GM12874 (cell line): Measurements from ENCODE around the gene HADHA.

Source experiments
- TF ChIP-seq, protein P1 (sequence below): IDR thresholded peaks from 2 replicates; pipeline ENCODE4 v1.5.1; 2011; ENCODE audit warnings: low read depth, mild to moderate bottlenecking, control low read depth, low read length, moderate library complexity; ENCODE audit not compliant: insufficient read depth

HADHA gene

DNA sequence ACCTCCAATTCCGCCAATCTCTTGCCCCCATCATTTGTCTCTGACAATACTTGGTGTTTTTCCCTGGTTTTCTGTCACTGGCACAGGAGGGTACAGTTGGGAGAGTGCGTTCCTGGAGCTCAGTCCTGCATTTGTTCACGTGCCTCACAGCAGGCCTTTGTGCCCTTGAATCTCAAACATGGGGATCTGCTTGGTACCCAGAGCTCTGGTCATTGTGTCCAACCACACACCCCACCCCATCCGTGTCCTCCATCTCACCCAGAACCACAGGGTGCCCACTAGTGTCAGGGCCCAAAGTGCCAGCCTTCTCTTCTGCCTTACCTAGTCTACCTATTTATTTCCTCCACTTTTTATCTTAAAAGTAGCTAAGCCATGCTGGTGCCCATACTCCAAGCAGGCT lies 55.3 kb downstream of the HADHA start:
- TF ChIP-seq, protein P1, sequence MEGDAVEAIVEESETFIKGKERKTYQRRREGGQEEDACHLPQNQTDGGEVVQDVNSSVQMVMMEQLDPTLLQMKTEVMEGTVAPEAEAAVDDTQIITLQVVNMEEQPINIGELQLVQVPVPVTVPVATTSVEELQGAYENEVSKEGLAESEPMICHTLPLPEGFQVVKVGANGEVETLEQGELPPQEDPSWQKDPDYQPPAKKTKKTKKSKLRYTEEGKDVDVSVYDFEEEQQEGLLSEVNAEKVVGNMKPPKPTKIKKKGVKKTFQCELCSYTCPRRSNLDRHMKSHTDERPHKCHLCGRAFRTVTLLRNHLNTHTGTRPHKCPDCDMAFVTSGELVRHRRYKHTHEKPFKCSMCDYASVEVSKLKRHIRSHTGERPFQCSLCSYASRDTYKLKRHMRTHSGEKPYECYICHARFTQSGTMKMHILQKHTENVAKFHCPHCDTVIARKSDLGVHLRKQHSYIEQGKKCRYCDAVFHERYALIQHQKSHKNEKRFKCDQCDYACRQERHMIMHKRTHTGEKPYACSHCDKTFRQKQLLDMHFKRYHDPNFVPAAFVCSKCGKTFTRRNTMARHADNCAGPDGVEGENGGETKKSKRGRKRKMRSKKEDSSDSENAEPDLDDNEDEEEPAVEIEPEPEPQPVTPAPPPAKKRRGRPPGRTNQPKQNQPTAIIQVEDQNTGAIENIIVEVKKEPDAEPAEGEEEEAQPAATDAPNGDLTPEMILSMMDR, result no peak

DNA sequence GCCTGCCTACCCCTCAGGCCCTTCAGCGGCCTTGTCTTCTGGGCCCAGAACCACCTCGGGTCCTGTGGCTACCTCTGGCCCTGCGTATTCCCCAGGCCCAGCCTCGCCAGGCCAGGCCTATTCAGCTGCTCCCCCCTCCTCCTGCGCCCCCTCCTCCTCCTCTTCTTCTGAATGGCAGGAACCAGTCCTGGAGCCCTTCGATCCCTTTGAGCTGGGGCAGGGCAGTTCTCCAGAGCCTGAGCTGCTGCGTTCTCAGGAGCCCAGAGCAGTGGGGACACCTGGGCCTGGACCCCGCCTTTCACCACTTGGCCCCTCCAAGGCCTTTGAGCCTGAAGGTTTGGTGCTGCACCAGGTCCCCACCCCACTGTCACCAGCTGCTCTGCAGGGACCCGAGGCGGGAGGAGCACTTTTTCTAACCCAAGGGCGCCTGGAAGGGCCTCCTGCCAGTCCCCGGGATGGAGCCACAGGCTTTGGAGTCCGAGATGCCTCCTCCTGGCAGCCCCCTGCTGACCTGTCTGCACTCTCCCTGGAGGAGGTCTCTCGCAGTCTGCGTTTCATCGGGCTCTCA lies 56.8 kb downstream of the HADHA start:
- TF ChIP-seq, protein P1, result no peak

DNA sequence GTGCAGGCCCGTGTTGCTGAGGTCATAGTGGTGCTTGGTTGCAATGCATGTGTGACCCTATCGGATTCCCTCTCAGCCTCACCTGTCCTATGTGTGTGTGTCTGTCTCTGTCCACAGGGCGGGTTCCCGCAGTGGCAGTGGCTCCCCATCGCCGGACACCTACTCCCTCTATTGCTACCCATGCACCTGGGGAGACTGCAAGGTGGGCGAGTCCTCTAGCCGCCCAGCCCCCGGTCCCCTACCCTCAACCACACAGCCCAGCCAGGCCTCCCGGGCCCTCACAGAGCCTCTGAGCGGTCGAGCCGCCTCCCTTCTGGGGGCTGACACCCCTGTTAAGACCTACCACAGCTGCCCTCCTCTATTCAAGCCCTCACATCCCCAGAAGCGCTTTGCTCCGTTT lies 57.3 kb downstream of the HADHA start:
- TF ChIP-seq, protein P1, result no peak

DNA sequence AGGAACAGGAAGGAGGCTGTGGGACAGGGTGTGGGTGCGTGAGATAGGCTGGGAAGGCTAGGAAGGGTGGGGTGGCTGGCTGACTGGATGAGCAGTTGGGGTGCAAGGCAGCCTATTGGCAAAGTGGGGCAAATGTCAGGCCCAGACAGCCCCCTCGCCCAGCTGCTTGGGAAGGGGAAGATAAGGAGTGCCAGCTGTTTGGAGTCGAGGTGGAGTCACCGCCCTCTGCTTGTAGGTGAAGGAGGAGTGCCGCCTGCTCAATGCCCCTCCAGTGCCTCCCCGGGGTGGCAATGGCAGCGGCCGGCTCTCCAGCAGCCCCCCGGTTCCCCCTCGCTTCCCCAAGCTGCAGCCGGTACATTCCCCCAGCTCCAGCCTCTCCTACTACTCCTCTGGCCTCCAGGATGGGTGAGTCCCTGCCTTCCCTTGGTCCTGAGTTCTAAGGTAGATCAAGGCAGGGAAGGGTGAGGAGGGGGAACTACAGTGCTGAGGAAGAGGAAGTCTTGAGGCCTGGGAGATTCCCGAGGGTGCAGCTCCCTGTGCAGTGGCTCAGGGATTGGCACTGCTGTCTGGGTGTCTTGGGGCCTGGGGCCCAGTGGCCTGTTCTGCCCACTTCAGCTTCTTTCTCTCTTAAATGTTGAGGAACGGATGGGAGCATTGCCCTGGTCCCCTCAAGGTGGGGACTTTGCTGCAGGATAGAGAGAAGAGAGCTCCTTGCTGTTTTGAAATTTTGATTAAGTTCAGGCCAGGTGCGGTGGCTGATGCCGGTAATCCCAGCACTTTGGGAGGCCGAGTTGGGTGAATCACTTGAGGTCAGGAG lies 58.3 kb downstream of the HADHA start:
- TF ChIP-seq, protein P1, result no peak

DNA sequence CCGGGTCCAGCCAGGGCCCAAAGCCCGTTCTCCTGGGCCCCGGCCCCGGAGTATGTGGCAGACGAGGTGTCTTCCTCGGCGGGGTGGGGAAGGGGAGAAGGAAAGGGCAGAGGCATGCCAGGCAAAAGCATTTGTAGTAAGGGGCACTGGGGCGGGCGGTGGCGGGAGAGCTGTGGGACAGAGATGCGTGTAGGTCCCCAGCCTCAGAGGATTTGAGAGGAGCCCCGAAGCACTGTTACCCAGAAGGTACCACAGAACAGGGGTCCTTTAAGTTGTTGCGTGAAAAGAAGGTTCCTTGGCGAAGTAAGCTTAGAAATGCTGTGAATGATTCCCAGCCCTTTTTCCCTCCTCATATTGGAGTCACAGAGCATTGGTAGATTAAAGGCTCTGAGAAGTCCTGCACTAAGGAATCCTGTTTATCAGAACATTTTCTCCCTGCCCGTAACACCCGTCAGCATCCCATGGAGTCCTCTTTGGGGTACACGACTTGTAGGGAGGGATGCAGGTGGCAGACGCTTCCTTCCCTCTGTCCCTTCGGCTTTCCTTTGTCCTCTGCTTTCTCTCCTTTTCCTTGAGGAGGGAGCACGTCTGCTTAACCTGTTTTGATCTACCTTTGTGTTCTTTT lies 59.0 kb downstream of the HADHA start:
- TF ChIP-seq, protein P1, result no peak

DNA sequence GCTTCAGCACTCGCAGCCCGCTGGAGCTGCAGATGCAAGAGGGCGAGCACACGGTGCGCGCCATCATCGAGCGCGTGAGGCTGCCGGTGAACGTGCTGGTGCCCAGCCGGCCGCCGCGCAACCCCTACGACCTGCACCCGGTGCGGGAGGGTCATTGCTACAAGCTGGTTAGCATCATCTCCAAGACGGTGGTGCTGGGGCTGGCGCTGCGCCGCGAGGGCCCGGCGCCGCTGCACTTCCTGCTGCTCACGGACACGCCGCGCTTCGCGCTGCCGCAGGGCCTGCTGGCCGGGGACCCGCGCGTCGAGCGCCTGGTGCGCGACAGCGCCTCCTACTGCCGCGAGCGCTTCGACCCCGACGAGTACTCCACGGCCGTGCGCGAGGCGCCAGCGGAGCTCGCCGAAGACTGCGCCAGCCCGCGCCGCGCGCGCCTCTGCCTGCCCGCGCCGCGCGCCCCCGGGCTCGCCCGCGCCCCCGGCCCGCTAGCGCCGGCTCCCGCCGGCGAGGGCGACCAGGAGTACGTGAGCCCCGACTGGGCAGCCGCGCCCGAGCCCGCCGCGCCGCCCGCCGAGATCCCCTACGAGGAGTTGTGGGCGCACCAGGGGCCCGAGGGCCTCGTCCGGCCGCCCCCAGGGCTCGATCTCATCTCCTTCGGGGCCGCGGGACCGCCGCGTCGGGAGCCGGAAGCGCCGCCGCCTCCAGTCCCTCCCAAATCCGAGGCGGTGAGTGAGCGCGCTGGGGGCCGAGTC lies 59.7 kb downstream of the HADHA start:
- TF ChIP-seq, protein P1, result peak; percentile 86

DNA sequence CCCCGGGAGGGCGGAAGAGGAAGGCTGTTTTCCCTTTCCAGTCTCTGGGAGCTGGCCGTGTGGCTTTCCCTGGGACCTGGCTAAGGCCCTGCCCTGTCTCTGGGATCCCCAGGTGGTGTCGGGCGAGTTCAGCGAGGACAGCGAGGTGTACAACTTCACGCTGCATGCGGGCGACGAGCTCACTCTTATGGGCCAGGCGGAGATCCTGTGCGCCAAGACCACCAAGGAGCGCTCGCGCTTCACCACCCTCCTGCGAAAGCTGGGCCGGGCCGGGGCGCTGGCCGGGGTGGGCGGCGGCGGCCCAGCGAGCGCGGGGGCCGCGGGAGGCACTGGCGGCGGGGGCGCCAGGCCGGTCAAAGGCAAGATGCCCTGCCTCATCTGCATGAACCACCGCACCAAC lies 60.3 kb downstream of the HADHA start:
- TF ChIP-seq, protein P1, result no peak
